Sigmoid colon (tissue), 4 donors: ENCODE data around the gene LRRC3.

Experiments used
- CTCF ChIP-seq, 4 experiments: fragments of 450-650 bp in 3 of 4; fragments of 200-600 bp in 1 of 4; IDR thresholded peaks; one replicate each; pipeline ENCODE4 v1.5.1; 2016 to 2019; ENCODE audit warnings: antibody characterized with exemption in 4 of 4, mild to moderate bottlenecking in 3 of 4, moderate library complexity in 2 of 4
- EP300 ChIP-seq, 4 donors: sonication (generic); formaldehyde crosslinking; IDR thresholded peaks; one replicate each; pipeline ENCODE4 v1.6.1; 2017; ENCODE audit warnings: antibody characterized with exemption in 4 of 4
- POLR2A ChIP-seq, 2 donors: fragments of 450-650 bp; IDR thresholded peaks; one replicate each; pipeline ENCODE4 v1.6.1; 2016; ENCODE audit warnings: antibody characterized with exemption in 2 of 2, mild to moderate bottlenecking in 2 of 2, moderate library complexity in 2 of 2
- POLR2AphosphoS5 ChIP-seq, 4 donors: sonication (generic); formaldehyde crosslinking; IDR thresholded peaks; one replicate each; pipeline ENCODE4 v1.6.1; 2017; ENCODE audit warnings: antibody characterized with exemption in 4 of 4

- TF ChIP-seq CTCF (IDR thresholded peaks at IDR 0.05) (no peak), EP300 (IDR thresholded peaks at IDR 0.05) (no peak), POLR2AphosphoS5 (IDR thresholded peaks at IDR 0.05) (no peak), POLR2A (IDR thresholded peaks at IDR 0.05) (no peak)
These were observed 47.1 kb upstream of the LRRC3 start for GRCh38 chr21:44408226-44408625.
